Ishikawa (cell line): Measurements from ENCODE around the gene FAM135A.

Source experiments
- CEBPB ChIP-seq: IDR thresholded peaks from 2 replicates; pipeline ENCODE4 v1.6.1; 2012
- CREB1 ChIP-seq: IDR thresholded peaks from 2 replicates; pipeline ENCODE4 v1.6.1; 2012; ENCODE audit warnings: low read depth
- EGR1 ChIP-seq: IDR thresholded peaks from 2 replicates; pipeline ENCODE4 v1.6.1; 2012
- EP300 ChIP-seq: IDR thresholded peaks from 2 replicates; pipeline ENCODE4 v1.6.1; 2012; ENCODE audit warnings: borderline replicate concordance
- FOXM1 ChIP-seq: IDR thresholded peaks from 2 replicates; pipeline ENCODE4 v1.6.1; 2012; ENCODE audit warnings: low read depth, borderline replicate concordance
- MAX ChIP-seq: IDR thresholded peaks from 2 replicates; pipeline ENCODE4 v1.6.1; 2012
- NFIC ChIP-seq: IDR thresholded peaks from 2 replicates; pipeline ENCODE4 v1.6.1; 2012
- REST ChIP-seq: IDR thresholded peaks from 2 replicates; pipeline ENCODE4 v1.6.1; 2012; ENCODE audit warnings: low read depth, mild to moderate bottlenecking
- TAF1 ChIP-seq: IDR thresholded peaks from 2 replicates; pipeline ENCODE4 v1.6.1; 2012; ENCODE audit warnings: low read depth, mild to moderate bottlenecking
- TCF12 ChIP-seq: IDR thresholded peaks from 2 replicates; pipeline ENCODE4 v1.6.1; 2012; ENCODE audit warnings: low read depth
- TEAD4 ChIP-seq: IDR thresholded peaks from 2 replicates; pipeline ENCODE4 v1.6.1; 2012
- YY1 ChIP-seq: IDR thresholded peaks from 2 replicates; pipeline ENCODE4 v1.6.1; 2012; ENCODE audit warnings: low read depth

- no peak for TF ChIP-seq MAX
- TF ChIP-seq REST = no peak
- TF ChIP-seq TCF12 = no peak
- TF ChIP-seq YY1 = no peak
- TF ChIP-seq TAF1 = no peak
- TF ChIP-seq TEAD4 = no peak
- no peak for TF ChIP-seq EP300
- TF ChIP-seq EGR1 = no peak
- no peak for TF ChIP-seq CREB1
- TF ChIP-seq NFIC = no peak
- no peak for TF ChIP-seq FOXM1
- 0 out of 2 replicates have a peak, but pooled peaks have one; percentile 9 for TF ChIP-seq CEBPB
Observed at GRCh38 chr6:70412252-70413113, 825 bp upstream of the FAM135A start.
